K562 (cell line): Measurements from ENCODE around the gene SNX9. TPM values are rescaled to one million over a fixed set of nuclear protein-coding genes. Genes with fewer than 3 reads are reported as not detected.

Experiments
- ARID1B ChIP-seq: fragments of 450-650 bp; IDR thresholded peaks from 2 replicates; pipeline ENCODE4 v1.6.1; 2016; ENCODE audit warnings: antibody characterized with exemption, mild to moderate bottlenecking, inconsistent platforms
- BRF1 ChIP-seq: IDR thresholded peaks from 3 replicates; pipeline ENCODE4 v1.6.1; 2011; ENCODE audit warnings: borderline replicate concordance, mild to moderate bottlenecking; ENCODE audit not compliant: insufficient read length; ENCODE audit errors: extremely low read depth
- CHCHD3 ChIP-seq: fragments of 250-450 bp; sonication (Bioruptor Pico); IDR thresholded peaks from 2 replicates; pipeline ENCODE4 v2.1.2; 2022; ENCODE audit warnings: mild to moderate bottlenecking
- CSDE1 ChIP-seq, 2 experiments: fragments of 450-650 bp; IDR thresholded peaks; 2 replicates each; pipeline ENCODE4 v1.6.1; 2016; ENCODE audit warnings: mild to moderate bottlenecking in 1 of 2
- ETS1 ChIP-seq: conservative IDR thresholded peaks from 2 replicates; pipeline ENCODE4 v1.6.1; 2011; ENCODE audit warnings: low read depth, mild to moderate bottlenecking, low read length; ENCODE audit not compliant: control insufficient read depth
- ILF3 ChIP-seq: fragments of 450-650 bp; IDR thresholded peaks from 2 replicates; pipeline ENCODE4 v1.6.1; 2018; ENCODE audit warnings: antibody characterized with exemption, mild to moderate bottlenecking, moderate library complexity, borderline replicate concordance
- KAT7 ChIP-seq: sonication (generic); formaldehyde crosslinking; IDR thresholded peaks from 2 replicates; pipeline ENCODE4 v1.8.0; 2022; ENCODE audit warnings: missing genetic modification reagents, mild to moderate bottlenecking, borderline replicate concordance
- MIER1 ChIP-seq: fragments of 450-650 bp; IDR thresholded peaks from 2 replicates; pipeline ENCODE4 v1.6.1; 2016; ENCODE audit warnings: antibody characterized with exemption, mild to moderate bottlenecking, low read depth
- POLR2AphosphoS5 ChIP-seq: IDR thresholded peaks from 2 replicates; pipeline ENCODE4 v1.6.1; 2011; ENCODE audit warnings: mild to moderate bottlenecking, low read depth, low read length, moderate library complexity; ENCODE audit not compliant: control insufficient read depth, insufficient read depth
- POU5F1 ChIP-seq: fragments of 150-350 bp; IDR thresholded peaks from 2 replicates; pipeline ENCODE4 v1.6.1; 2014; ENCODE audit warnings: borderline replicate concordance, low read length, low read depth, mild to moderate bottlenecking; ENCODE audit not compliant: partially characterized antibody
- PTTG1 ChIP-seq: fragments of 450-650 bp; IDR thresholded peaks from 2 replicates; pipeline ENCODE4 v1.6.1; 2016; ENCODE audit warnings: low read depth, mild to moderate bottlenecking, missing genetic modification characterization, missing compliant biosample characterization
- SAP30 ChIP-seq: fragments of 200-600 bp; sonication (generic); IDR thresholded peaks from 2 replicates; pipeline ENCODE4 v1.6.1; 2012; ENCODE audit warnings: borderline replicate concordance, low read depth, mild to moderate bottlenecking, moderate library complexity, low read length, control low read depth, inconsistent platforms; ENCODE audit not compliant: insufficient read depth, poor library complexity, severe bottlenecking
- SREBF2 ChIP-seq: sonication (generic); formaldehyde crosslinking; IDR thresholded peaks from 2 replicates; pipeline ENCODE4 v1.4.0; 2020; ENCODE audit warnings: mild to moderate bottlenecking, missing genetic modification reagents
- ZNF639 ChIP-seq, 2 experiments: fragments of 200-800 bp in 1 of 2; sonication (Bioruptor generic) in 1 of 2; sonication (generic) in 1 of 2; formaldehyde crosslinking in 1 of 2; IDR thresholded peaks in 1 of 2; conservative IDR thresholded peaks in 1 of 2; 2 replicates each; pipeline versions ENCODE4 v1.5.0 to v1.6.1; 2016 to 2020; ENCODE audit warnings: missing compliant biosample characterization in 1 of 2, missing genetic modification characterization in 1 of 2, missing genetic modification reagents in 1 of 2
- ZNF696 ChIP-seq: fragments of 250-450 bp; sonication (Bioruptor Pico); conservative IDR thresholded peaks from 2 replicates; pipeline ENCODE4 v1.4.0; 2020; ENCODE audit warnings: mild to moderate bottlenecking, moderate library complexity
- polyA plus RNA-seq, 8 experiments: library from polyadenylated mRNA; depleted of rRNA in 4 of 8; stranded (reverse) in 5 of 8; unstranded in 3 of 8; fragments of >200 nt; fragmentation: Nextera tagmentation in 2 of 8; fragmentation: Illumina TruSeq in 1 of 8; extraction: Ambion mirVana in 2 of 8; extraction: Trizol in 1 of 8; gene quantifications; 2 replicates each; pipeline versions ENCODE4 v1.2.1 to v1.2.3, GENCODE V29; 2011 to 2014; ENCODE audit warnings: inconsistent platforms in 1 of 8, missing spikeins in 1 of 8
- total RNA-seq, 7 experiments: library from RNA; depleted of rRNA in 6 of 7; stranded (reverse); fragments of >200 nt in 6 of 7; fragmentation: Illumina TruSeq in 2 of 7; extraction: Trizol in 2 of 7; gene quantifications; 2 replicates each; pipeline versions ENCODE4 v1.2.1 to v1.2.3, GENCODE V29; 2011 to 2021; ENCODE audit warnings: low replicate concordance in 1 of 7
- TF ChIP-seq, protein P1 (sequence below): fragments of 250-450 bp; sonication (Bioruptor Pico); IDR thresholded peaks from 2 replicates; pipeline ENCODE4 v1.8.0; 2021; ENCODE audit warnings: moderate library complexity, mild to moderate bottlenecking, inconsistent platforms
- TF ChIP-seq, protein P2 (sequence below): fragments of 200-800 bp; sonication (Bioruptor generic); IDR thresholded peaks from 2 replicates; pipeline ENCODE4 v1.6.1; 2017; ENCODE audit warnings: missing genetic modification characterization, missing compliant biosample characterization
- TF ChIP-seq, protein P3 (sequence below): IDR thresholded peaks from 2 replicates; pipeline ENCODE4 v1.6.1; 2011; ENCODE audit warnings: borderline replicate concordance, low read depth, mild to moderate bottlenecking, moderate library complexity, low read length; ENCODE audit not compliant: insufficient read depth, poor library complexity, severe bottlenecking
- TF ChIP-seq, protein P4 (sequence below), 2 experiments: IDR thresholded peaks; 2 replicates each; pipeline ENCODE4 v1.6.1; 2011; ENCODE audit warnings: borderline replicate concordance in 1 of 2, control low read depth in 1 of 2, low read depth in 1 of 2, low read length in 1 of 2, mild to moderate bottlenecking in 1 of 2, mixed read lengths in 1 of 2, moderate library complexity in 1 of 2; ENCODE audit not compliant: insufficient read depth in 1 of 2, insufficient read length in 1 of 2, poor library complexity in 1 of 2, severe bottlenecking in 1 of 2; ENCODE audit errors: extremely low read depth in 1 of 2

The SNX9 gene
- total and polyA plus RNA-seq, 9 of the 15 experiments (the other 6 are each of a cell fraction or from before 2014, with no cell fraction given): 6.0 to 81.7 (median 57.1) TPM

- no peak for TF ChIP-seq ZNF639 (CRISPR knock-in tag; conservative IDR thresholded peaks at IDR 0.05 in 1 of 2, IDR thresholded peaks at IDR 0.05 in 1 of 2)
- no peak for TF ChIP-seq SREBF2 (CRISPR knock-in tag)
- TF ChIP-seq KAT7 (CRISPR knock-in tag): no peak
- TF ChIP-seq MIER1: no peak
- TF ChIP-seq CSDE1 (IDR thresholded peaks at IDR 0.05): no peak
- TF ChIP-seq POU5F1: no peak
- no peak for TF ChIP-seq ILF3
- no peak for TF ChIP-seq POLR2AphosphoS5
- no peak for TF ChIP-seq ZNF696 (CRISPR knock-in tag)
- TF ChIP-seq, protein P1, sequence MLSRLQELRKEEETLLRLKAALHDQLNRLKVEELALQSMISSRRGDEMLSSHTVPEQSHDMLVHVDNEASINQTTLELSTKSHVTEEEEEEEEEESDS (CRISPR knock-in tag): no peak
- TF ChIP-seq, protein P2, sequence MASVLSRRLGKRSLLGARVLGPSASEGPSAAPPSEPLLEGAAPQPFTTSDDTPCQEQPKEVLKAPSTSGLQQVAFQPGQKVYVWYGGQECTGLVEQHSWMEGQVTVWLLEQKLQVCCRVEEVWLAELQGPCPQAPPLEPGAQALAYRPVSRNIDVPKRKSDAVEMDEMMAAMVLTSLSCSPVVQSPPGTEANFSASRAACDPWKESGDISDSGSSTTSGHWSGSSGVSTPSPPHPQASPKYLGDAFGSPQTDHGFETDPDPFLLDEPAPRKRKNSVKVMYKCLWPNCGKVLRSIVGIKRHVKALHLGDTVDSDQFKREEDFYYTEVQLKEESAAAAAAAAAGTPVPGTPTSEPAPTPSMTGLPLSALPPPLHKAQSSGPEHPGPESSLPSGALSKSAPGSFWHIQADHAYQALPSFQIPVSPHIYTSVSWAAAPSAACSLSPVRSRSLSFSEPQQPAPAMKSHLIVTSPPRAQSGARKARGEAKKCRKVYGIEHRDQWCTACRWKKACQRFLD (CRISPR knock-in tag): no peak
- no peak for TF ChIP-seq ARID1B
- no peak for TF ChIP-seq BRF1
- TF ChIP-seq PTTG1 (tag): no peak
- TF ChIP-seq ETS1: no peak
- peak; percentile 42 for TF ChIP-seq SAP30
- TF ChIP-seq, protein P3, sequence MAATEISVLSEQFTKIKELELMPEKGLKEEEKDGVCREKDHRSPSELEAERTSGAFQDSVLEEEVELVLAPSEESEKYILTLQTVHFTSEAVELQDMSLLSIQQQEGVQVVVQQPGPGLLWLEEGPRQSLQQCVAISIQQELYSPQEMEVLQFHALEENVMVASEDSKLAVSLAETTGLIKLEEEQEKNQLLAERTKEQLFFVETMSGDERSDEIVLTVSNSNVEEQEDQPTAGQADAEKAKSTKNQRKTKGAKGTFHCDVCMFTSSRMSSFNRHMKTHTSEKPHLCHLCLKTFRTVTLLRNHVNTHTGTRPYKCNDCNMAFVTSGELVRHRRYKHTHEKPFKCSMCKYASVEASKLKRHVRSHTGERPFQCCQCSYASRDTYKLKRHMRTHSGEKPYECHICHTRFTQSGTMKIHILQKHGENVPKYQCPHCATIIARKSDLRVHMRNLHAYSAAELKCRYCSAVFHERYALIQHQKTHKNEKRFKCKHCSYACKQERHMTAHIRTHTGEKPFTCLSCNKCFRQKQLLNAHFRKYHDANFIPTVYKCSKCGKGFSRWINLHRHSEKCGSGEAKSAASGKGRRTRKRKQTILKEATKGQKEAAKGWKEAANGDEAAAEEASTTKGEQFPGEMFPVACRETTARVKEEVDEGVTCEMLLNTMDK: no peak
- no peak for TF ChIP-seq CHCHD3 (CRISPR knock-in tag)
- TF ChIP-seq, protein P4, sequence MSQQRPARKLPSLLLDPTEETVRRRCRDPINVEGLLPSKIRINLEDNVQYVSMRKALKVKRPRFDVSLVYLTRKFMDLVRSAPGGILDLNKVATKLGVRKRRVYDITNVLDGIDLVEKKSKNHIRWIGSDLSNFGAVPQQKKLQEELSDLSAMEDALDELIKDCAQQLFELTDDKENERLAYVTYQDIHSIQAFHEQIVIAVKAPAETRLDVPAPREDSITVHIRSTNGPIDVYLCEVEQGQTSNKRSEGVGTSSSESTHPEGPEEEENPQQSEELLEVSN (IDR thresholded peaks at IDR 0.05; ENCODE audit: borderline replicate concordance in 1 of 2, extremely low read depth in 1 of 2, insufficient read depth in 1 of 2, insufficient read length in 1 of 2, low read depth in 1 of 2, low read length in 1 of 2, poor library complexity in 1 of 2, severe bottlenecking in 1 of 2): no peak
These were observed 159.1 kb downstream of the SNX9 start (continued) for GRCh38 chr6:157982102-157982562.
